Measurements from ENCODE around the gene BET1L.

The BET1L gene

DNA sequence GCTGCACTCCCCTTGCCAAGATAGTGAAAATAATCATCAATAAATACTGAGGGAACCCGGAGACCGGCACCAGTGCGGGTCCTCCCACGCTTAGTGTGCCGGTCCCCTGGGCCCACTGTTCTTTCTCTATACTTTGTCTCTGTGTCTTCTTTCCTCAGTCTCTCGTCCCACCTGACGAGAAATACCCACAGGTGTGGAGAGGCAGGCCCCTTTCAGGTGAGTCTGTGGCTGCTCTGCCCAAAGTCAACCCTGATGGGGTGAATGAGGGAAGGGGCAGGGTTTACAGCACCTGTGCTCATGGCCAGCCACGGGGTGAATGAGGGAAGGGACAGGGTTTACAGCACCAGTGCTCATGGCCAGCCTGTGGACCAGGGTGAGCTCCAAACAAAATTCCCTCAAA lies 4.7 kb downstream of the BET1L start:
- Histone ChIP-seq H3K27ac (ENCODE audit: low read depth, low read length, poor library complexity, severe bottlenecking) (no peak overlapping the region), H3K4me2 (ENCODE audit: low read length) (no peak overlapping the region), H3F3A (ENCODE audit: insufficient read depth, low read length) (no peaks in the 10 kb centered on the region), H3K9me3 (ENCODE audit: low read length) (no peaks in the 10 kb centered on the region), H3K79me2 (ENCODE audit: insufficient read depth, low read length) (no peaks in the 10 kb centered on the region), H3K36me3 (ENCODE audit: insufficient read depth, low read length) (peaks cover 29% of the 10 kb centered on the region), H3K27me3 (ENCODE audit: insufficient read depth, low read length) (no peaks in the 10 kb centered on the region), H4K20me1 (ENCODE audit: insufficient read depth, low read length) (no peaks in the 10 kb centered on the region), H3K4me1 (ENCODE audit: insufficient read depth, low read length, severe bottlenecking) (peaks cover 10% of the 10 kb centered on the region), H3K9me2 (ENCODE audit: low read depth, low read length) (no peaks in the 10 kb centered on the region), H2AFZ (ENCODE audit: low read length) (no peak overlapping the region), H3K4me3 (ENCODE audit: low read depth, low read length, poor library complexity, severe bottlenecking) (no peak overlapping the region), H3K9ac (ENCODE audit: low read length) (no peak overlapping the region)
- TF ChIP-seq EZH2 (IDR thresholded peaks at IDR 0.05; ENCODE audit: borderline replicate concordance, low read length), result no peak
- TF ChIP-seq, protein P1, sequence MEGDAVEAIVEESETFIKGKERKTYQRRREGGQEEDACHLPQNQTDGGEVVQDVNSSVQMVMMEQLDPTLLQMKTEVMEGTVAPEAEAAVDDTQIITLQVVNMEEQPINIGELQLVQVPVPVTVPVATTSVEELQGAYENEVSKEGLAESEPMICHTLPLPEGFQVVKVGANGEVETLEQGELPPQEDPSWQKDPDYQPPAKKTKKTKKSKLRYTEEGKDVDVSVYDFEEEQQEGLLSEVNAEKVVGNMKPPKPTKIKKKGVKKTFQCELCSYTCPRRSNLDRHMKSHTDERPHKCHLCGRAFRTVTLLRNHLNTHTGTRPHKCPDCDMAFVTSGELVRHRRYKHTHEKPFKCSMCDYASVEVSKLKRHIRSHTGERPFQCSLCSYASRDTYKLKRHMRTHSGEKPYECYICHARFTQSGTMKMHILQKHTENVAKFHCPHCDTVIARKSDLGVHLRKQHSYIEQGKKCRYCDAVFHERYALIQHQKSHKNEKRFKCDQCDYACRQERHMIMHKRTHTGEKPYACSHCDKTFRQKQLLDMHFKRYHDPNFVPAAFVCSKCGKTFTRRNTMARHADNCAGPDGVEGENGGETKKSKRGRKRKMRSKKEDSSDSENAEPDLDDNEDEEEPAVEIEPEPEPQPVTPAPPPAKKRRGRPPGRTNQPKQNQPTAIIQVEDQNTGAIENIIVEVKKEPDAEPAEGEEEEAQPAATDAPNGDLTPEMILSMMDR (IDR thresholded peaks at IDR 0.05; ENCODE audit: low read length), result no peak

DNA sequence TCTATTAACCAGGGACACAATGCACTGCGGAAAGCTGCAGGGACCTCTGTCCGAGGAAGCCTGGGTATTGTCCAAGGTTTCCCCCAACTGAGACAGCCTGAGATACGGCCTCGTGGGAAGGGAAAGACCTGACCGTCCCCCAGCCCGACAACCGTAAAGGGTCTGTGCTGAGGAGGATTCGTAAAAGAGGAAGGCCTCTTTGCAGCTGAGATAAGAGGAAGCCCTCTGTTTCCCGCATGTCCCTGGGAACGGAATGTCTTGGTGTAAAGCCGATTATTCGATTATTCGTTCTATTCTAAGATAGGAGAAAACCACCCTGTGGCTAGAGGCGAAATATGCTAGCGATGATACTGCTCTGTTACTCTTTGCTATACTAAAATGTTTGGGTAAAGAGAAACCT lies 5.2 kb downstream of the BET1L start:
- peaks cover 29% of the 10 kb centered on the region for H3K36me3 ChIP-seq (ENCODE audit: insufficient read depth, low read length)
- no peak overlapping the region for H3K4me3 ChIP-seq (ENCODE audit: low read depth, low read length, poor library complexity, severe bottlenecking)
- no peaks in the 10 kb centered on the region for H3K79me2 ChIP-seq (ENCODE audit: insufficient read depth, low read length)
- peaks cover 10% of the 10 kb centered on the region for H3K4me1 ChIP-seq (ENCODE audit: insufficient read depth, low read length, severe bottlenecking)
- TF ChIP-seq, protein P1 (IDR thresholded peaks at IDR 0.05; ENCODE audit: low read length), result no peak
- TF ChIP-seq EZH2 (IDR thresholded peaks at IDR 0.05; ENCODE audit: borderline replicate concordance, low read length), result no peak
- H3K4me2 ChIP-seq (ENCODE audit: low read length), result no peak overlapping the region
- no peak overlapping the region for H3K27ac ChIP-seq (ENCODE audit: low read depth, low read length, poor library complexity, severe bottlenecking)
- no peaks in the 10 kb centered on the region for H3K9me2 ChIP-seq (ENCODE audit: low read depth, low read length)
- H3K27me3 ChIP-seq (ENCODE audit: insufficient read depth, low read length), result no peaks in the 10 kb centered on the region
- no peak overlapping the region for H2AFZ ChIP-seq (ENCODE audit: low read length)
- no peaks in the 10 kb centered on the region for H3K9me3 ChIP-seq (ENCODE audit: low read length)
- no peaks in the 10 kb centered on the region for H3F3A ChIP-seq (ENCODE audit: insufficient read depth, low read length)
- no peaks in the 10 kb centered on the region for H4K20me1 ChIP-seq (ENCODE audit: insufficient read depth, low read length)
- no peak overlapping the region for H3K9ac ChIP-seq (ENCODE audit: low read length)

DNA sequence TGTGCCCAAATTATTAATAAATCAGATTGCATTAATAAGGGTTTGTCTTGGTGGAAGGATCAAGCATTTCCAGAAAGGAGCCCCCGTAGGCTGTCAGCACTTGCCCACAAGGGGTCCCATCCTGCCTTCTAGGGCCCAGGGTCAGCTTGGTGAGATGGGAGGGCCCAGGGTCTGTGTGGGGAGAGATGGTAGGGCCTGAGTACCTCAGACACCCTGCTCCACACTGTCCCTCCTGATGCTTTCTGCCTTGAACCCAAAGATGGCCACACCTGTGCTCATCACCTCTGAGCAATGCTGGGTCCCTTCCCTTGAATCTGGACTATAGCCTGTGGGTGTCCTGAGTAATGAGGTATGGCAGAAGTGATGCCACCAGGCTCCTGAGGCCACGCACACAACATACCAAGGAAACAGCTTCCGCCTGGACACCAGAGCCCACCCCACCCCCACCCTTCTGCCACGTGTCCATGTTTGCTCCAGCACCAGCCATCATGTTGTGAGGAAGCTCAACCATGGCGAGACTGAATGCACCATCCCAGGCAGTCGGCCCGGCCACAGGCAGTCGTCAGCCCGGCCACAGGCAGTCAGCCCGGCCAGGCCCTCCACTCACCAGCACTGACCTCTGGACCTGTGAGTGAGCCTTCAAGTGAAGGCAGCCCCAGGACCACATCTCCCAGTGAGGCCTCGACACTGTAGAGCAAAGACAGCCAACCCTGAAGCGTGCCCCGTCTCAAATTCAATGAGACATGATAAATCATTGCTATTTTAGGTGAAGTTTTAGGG lies 6.8 kb downstream of the BET1L start:
- Histone ChIP-seq H3K36me3 (ENCODE audit: insufficient read depth, low read length) (peaks cover 26% of the 10 kb centered on the region), H3K79me2 (ENCODE audit: insufficient read depth, low read length) (no peaks in the 10 kb centered on the region), H3K4me2 (ENCODE audit: low read length) (no peak overlapping the region), H3K27me3 (ENCODE audit: insufficient read depth, low read length) (no peaks in the 10 kb centered on the region), H2AFZ (ENCODE audit: low read length) (no peak overlapping the region), H3K9me3 (ENCODE audit: low read length) (no peaks in the 10 kb centered on the region), H4K20me1 (ENCODE audit: insufficient read depth, low read length) (no peaks in the 10 kb centered on the region), H3K27ac (ENCODE audit: low read depth, low read length, poor library complexity, severe bottlenecking) (no peak overlapping the region), H3K9ac (ENCODE audit: low read length) (no peak overlapping the region), H3K4me3 (ENCODE audit: low read depth, low read length, poor library complexity, severe bottlenecking) (no peak overlapping the region), H3K9me2 (ENCODE audit: low read depth, low read length) (no peaks in the 10 kb centered on the region), H3K4me1 (ENCODE audit: insufficient read depth, low read length, severe bottlenecking) (no peaks in the 10 kb centered on the region), H3F3A (ENCODE audit: insufficient read depth, low read length) (no peaks in the 10 kb centered on the region)
- no peak for TF ChIP-seq EZH2 (IDR thresholded peaks at IDR 0.05; ENCODE audit: borderline replicate concordance, low read length)
- TF ChIP-seq, protein P1 (IDR thresholded peaks at IDR 0.05; ENCODE audit: low read length), result no peak

All from OCI-LY1 (cell line).